Tibial artery (tissue), 4 donors: ENCODE data around the gene ACOX1.

Source experiments
- DNase-seq, 2 donors: peaks; one replicate each; pipeline ENCODE4 v3.0.0-alpha.2; 2019
- H3K27ac ChIP-seq, 2 donors: fragments of 200-600 bp; sonication (generic) in 1 of 2; 1 replicate in 1 of 2; 2 replicates in 1 of 2; pipeline ENCODE4 v1.5.1; 2018 to 2019; ENCODE audit warnings: mild to moderate bottlenecking in 1 of 2
- H3K27me3 ChIP-seq, 2 donors: fragments of 200-600 bp; sonication (generic) in 1 of 2; one replicate each; pipeline versions ENCODE4 v1.5.1 to v1.6.0; 2016 to 2019
- H3K36me3 ChIP-seq, 3 donors: fragments of 200-600 bp; sonication (generic) in 2 of 3; one replicate each; pipeline ENCODE4 v1.5.1; 2016 to 2019; ENCODE audit warnings: mild to moderate bottlenecking in 2 of 3
- H3K4me1 ChIP-seq, 4 donors: fragments of 200-600 bp; sonication (generic) in 2 of 4; 1 replicate in 3 of 4; 2 replicates in 1 of 4; pipeline ENCODE4 v1.5.1; 2016 to 2019
- H3K4me3 ChIP-seq, 2 donors: fragments of 200-600 bp; sonication (generic) in 1 of 2; 1 replicate in 1 of 2; 2 replicates in 1 of 2; pipeline ENCODE4 v1.5.1; 2018 to 2019; ENCODE audit warnings: mild to moderate bottlenecking in 2 of 2
- H3K9me3 ChIP-seq, 3 donors: fragments of 200-600 bp; sonication (generic) in 1 of 3; one replicate each; pipeline ENCODE4 v1.5.1; 2016 to 2019
- intact Hi-C: fragments of 100-400 bp; cut with DNase I; formaldehyde crosslinking; loops from one replicate; pipeline ENCODE4 v1.15.0; 2023; ENCODE audit warnings: low total_unique reads
- TF ChIP-seq, protein P1 (sequence below), 2 experiments: fragments of 200-600 bp in 1 of 2; fragments of 450-650 bp in 1 of 2; IDR thresholded peaks; one replicate each; pipeline ENCODE4 v1.5.1; 2017 to 2019; ENCODE audit warnings: antibody characterized with exemption in 2 of 2, mild to moderate bottlenecking in 1 of 2, moderate library complexity in 1 of 2

ACOX1 gene

GRCh38 chr17:75995385-75995925 is 16.5 kb upstream of the ACOX1 start:
- Histone ChIP-seq H3K27ac (no peak overlapping the region), H3K4me1 (peaks cover 0 to 7% (median 0%) of the 10 kb centered on the region in 4 donors), H3K4me3 (no peak overlapping the region), H3K36me3 (peaks cover 0 to 56% (median 23%) of the 10 kb centered on the region in 3 donors), H3K27me3 (no peaks in the 10 kb centered on the region), H3K9me3 (no peaks in the 10 kb centered on the region)
- TF ChIP-seq, protein P1, sequence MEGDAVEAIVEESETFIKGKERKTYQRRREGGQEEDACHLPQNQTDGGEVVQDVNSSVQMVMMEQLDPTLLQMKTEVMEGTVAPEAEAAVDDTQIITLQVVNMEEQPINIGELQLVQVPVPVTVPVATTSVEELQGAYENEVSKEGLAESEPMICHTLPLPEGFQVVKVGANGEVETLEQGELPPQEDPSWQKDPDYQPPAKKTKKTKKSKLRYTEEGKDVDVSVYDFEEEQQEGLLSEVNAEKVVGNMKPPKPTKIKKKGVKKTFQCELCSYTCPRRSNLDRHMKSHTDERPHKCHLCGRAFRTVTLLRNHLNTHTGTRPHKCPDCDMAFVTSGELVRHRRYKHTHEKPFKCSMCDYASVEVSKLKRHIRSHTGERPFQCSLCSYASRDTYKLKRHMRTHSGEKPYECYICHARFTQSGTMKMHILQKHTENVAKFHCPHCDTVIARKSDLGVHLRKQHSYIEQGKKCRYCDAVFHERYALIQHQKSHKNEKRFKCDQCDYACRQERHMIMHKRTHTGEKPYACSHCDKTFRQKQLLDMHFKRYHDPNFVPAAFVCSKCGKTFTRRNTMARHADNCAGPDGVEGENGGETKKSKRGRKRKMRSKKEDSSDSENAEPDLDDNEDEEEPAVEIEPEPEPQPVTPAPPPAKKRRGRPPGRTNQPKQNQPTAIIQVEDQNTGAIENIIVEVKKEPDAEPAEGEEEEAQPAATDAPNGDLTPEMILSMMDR (IDR thresholded peaks at IDR 0.05): no peak
- peak in 1 of 2 donors; percentile 45 for DNase-seq
- intact Hi-C loops: no loop called here

DNA sequence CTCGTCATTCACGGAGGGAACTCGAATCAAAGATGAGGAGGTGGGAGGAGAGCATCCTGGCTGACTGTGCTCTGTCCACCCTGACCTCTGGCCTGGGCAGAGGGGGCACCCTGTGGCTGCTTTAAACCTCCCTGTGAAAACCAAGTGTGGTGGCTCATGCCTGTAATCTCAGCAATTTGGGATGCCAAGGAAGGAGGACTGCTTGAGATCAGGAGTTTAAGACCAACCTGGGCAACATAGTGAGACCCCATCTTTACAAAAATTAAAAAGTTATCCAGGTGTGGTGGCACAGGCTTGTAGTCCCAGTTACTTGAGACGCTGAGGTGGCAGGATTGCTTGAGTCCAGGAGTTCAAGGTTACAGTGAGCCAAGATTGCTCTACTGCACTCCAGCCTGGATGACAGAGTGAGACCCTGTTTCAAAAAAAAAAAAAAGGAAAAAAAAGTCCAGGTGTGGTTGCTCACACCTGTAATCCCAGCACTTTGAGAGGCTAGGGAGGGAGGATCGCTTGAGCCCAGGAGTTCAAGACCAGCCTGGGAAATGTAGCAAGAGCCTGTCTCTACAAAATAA is 15.9 kb upstream of the ACOX1 start:
- no peak overlapping the region for H3K4me3 ChIP-seq
- H3K27ac ChIP-seq: no peak overlapping the region
- H3K9me3 ChIP-seq: no peaks in the 10 kb centered on the region
- peaks cover 0 to 4% (median 0%) of the 10 kb centered on the region in 4 donors for H3K4me1 ChIP-seq
- intact Hi-C loops: no loop called here
- TF ChIP-seq, protein P1 (IDR thresholded peaks at IDR 0.05): no peak
- peaks cover 0 to 52% (median 18%) of the 10 kb centered on the region in 3 donors for H3K36me3 ChIP-seq
- no peak for DNase-seq
- no peaks in the 10 kb centered on the region for H3K27me3 ChIP-seq

DNA sequence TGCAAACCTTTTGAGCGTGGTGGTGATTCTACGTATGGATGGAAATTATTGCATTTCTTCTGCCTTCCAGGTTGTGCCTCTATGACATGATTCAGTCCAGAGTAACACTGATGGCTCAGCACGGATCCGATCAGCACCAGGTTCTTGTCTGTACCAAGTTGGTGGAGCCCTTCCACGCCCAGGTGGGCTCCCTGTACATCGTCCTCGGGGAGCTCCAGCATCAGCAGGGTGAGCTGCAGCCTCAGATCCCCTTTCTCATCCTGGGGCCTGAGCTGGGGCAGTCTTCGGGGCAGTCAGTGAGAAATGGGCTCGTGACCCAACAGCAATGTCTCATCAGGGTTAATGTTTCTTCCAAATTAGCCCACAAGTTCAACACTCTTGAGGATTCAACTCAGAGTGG is 12.4 kb upstream of the ACOX1 start:
- Histone ChIP-seq H3K4me1 (no peaks in the 10 kb centered on the region), H3K27me3 (no peaks in the 10 kb centered on the region), H3K4me3 (no peak overlapping the region), H3K9me3 (no peaks in the 10 kb centered on the region), H3K36me3 (peaks cover 0 to 56% (median 23%) of the 10 kb centered on the region in 3 donors), H3K27ac (no peak overlapping the region)
- intact Hi-C loops: no loop called here
- TF ChIP-seq, protein P1 (IDR thresholded peaks at IDR 0.05): no peak
- DNase-seq: no peak

DNA sequence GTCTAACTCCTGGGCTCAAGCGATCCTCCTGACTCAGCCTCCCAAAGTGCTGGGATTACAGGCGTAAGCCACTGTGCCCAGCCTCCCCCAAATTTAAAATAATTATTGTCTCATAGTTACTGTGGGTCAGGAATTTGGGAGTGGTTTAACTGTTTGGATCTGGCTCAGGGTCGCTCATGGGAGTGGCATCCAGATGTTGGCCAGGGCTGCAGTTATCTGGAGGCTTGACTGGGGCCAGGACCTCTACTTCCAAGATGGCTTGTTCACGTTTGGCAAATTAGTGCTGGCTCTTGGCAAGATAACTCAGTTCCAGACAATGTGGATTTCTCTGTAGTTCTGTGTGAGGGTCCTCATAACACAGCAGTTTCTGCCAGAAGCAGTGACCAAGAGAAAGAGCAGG is 8.1 kb upstream of the ACOX1 start:
- DNase-seq: peak in 1 of 2 donors; percentile 49

DNA sequence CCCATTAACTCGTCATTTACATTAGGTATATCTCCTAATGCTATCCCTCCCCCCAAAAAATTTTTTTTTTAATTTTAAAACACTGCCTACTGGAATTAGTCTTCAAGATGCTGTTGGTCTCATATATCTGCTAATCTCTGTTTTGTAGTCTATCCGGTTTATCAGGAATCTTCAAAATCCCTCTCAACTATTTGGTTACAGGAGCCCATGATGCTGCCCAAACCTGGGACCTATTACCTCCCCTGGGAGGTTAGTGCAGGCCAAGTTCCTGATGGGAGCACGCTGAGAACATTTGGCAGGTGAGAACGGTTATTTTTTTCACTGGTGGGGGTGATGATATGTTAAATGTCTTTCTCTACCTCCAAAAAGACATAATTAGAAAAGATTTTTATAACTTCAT is 7.0 kb upstream of the ACOX1 start:
- TF ChIP-seq, protein P1 (IDR thresholded peaks at IDR 0.05): no peak
- Histone ChIP-seq H3K4me3 (no peak overlapping the region), H3K27ac (no peak overlapping the region), H3K27me3 (no peaks in the 10 kb centered on the region), H3K36me3 (peaks cover 0 to 10% (median 5%) of the 10 kb centered on the region in 3 donors), H3K9me3 (no peaks in the 10 kb centered on the region), H3K4me1 (no peaks in the 10 kb centered on the region)
- intact Hi-C loops: no loop called here
- peak in 1 of 2 donors; percentile 1 for DNase-seq

More for the DNA sequence above, 8.1 kb upstream of the ACOX1 start:
- H3K4me1 ChIP-seq: no peaks in the 10 kb centered on the region
- TF ChIP-seq, protein P1 (IDR thresholded peaks at IDR 0.05): no peak
- H3K27ac ChIP-seq: no peak overlapping the region
- peaks cover 0 to 20% (median 12%) of the 10 kb centered on the region in 3 donors for H3K36me3 ChIP-seq
- intact Hi-C loops: no loop called here
- no peak overlapping the region for H3K4me3 ChIP-seq
- no peaks in the 10 kb centered on the region for H3K9me3 ChIP-seq
- H3K27me3 ChIP-seq: no peaks in the 10 kb centered on the region
